HG03575 (cell line): ENCODE data around the gene MICAL3.

Source experiments
- ATAC-seq: cut with Tn5 transposase; IDR thresholded peaks from one replicate; pipeline ENCODE4 v1.9.1; 2021; ENCODE audit not compliant: unreplicated experiment, insufficient number of reproducible peaks, low FRiP score; ENCODE audit errors: extremely low read depth

The MICAL3 gene

GRCh38 chr22:17911887-17912286 lies 112.5 kb downstream of the MICAL3 start:
- ATAC-seq = no peak

DNA sequence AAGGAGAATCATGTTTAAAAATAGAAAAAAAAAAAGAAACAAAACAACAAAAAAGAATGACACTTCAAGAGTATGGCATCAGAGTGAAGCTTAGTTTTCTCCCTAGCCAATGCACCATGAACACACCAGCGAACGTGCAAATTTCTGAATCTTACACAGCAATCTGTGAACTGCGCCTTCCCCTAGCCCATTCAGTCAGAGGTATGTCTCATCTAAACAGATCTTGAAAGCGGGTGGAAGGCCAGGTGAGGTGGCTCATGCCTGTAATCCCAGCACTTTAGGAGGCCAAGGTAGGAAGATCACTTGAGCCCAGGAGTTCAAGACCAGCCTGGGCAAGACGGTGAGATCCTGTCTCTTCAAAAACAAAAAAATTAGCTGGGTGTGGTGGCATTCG lies 113.1 kb downstream of the MICAL3 start:
- no peak for ATAC-seq

GRCh38 chr22:17910561-17911311 lies 113.6 kb downstream of the MICAL3 start:
- ATAC-seq = no peak

DNA sequence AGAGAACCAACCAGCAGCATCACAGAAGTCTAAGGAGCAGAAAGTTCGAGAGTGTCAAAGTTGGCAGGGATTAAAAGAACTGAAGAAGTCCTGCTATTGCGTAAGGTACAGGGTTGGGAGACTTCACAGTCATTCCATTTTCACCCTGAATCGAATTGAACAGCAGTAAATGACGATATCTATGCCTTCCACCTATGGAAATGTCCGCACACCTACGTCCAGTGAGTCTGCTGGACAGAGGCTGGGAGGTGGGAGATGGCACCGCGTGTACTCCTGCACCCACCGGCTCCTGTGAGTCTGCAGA lies 116.7 kb downstream of the MICAL3 start:
- ATAC-seq = no peak

GRCh38 chr22:17906978-17907747 lies 117.2 kb downstream of the MICAL3 start:
- no peak for ATAC-seq

DNA sequence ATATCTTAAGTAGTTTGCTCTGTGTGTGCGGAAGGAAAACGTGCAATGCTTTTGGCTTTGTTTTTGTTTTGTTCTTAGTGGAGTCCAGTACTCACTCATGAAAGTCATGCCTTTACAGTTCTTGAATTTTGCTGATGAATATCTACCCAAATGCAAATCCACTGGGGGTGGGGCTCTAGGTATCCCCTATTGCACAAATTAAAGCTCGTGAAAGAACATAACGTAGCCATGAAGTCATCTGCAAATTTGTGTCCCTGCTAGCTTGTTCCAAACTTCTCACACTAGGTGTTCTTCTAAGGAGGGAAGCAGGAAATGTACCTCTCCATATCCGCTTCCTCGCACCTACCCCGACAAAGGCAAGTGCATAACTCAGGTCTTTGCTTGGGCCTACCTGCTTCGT lies 118.9 kb downstream of the MICAL3 start:
- no peak for ATAC-seq

DNA sequence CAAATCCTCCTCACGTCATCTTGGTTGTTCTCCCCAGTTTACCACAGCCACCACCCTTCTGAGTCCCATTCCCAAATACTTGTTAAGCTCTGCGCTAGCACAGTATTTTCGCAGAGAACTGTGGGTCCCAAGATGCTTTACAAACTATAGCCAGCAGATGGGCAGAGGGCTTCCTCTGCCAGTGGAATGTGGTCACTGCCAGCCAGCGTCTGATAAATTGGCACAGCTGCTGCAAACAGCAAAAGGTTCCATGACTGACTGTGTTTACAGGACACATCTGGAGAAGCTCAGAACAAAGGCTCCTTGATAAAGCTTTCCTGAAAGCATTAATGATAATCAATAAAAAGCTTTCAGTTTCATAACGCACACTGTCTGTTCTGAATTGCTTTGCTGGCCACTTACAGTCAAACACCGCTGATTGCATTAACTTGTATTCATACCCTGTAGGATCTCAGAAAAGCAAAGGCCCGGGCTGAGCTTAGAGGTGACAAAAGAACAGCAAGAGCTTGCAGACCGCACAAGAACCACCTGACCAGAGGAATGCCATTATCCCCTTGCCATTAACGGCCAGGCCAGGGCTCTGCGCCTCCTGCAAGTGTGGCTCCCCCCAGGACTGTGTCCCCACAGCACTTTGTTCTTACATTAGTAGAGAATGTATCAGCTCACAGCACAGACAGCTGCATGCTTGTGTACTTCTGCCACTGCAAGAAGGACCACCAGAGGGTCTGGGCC lies 120.6 kb downstream of the MICAL3 start:
- no peak for ATAC-seq

- no peak for ATAC-seq
These were observed 121.4 kb downstream of the MICAL3 start for GRCh38 chr22:17902960-17903359.

DNA sequence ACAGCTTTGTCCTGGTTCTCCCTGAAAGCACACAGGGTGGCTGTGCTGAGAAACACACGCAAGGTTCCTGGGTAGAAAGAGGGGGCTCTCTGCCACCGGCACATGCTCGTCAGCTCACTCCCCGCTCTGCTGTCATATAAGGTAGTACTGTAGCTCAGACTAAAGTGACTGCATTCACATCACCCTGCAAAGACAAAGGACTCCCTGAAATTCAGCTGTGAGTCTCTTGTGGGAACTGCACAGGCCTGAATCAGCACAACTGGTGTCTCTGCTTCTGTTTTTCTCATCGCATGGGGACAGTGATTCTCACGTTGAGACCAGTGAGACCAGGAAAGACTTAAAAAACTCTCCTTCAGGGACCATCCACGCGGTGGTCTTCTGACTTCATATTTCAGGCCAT lies 126.0 kb downstream of the MICAL3 start:
- ATAC-seq = no peak

- no peak for ATAC-seq
These were observed 126.5 kb downstream of the MICAL3 start for GRCh38 chr22:17897858-17898257.

DNA sequence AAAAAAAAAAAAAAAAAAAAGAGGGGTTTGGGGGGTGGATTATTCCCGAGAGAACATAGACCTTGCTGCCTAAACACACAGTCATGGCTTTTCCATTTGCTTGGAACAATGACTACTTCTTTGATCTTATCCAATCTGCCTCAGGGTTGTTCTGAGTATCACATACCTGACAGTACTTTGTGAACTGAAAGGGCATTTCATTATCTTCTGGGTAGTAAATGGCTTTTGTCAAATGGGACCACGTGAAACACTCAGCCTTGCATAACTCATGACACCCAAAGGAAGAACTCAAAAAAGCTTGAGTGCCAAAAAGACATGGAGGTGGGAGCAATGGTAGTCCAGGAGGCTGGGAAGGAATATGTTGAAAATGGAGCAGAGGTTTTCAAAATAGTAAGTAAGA lies 126.9 kb downstream of the MICAL3 start:
- no peak for ATAC-seq

DNA sequence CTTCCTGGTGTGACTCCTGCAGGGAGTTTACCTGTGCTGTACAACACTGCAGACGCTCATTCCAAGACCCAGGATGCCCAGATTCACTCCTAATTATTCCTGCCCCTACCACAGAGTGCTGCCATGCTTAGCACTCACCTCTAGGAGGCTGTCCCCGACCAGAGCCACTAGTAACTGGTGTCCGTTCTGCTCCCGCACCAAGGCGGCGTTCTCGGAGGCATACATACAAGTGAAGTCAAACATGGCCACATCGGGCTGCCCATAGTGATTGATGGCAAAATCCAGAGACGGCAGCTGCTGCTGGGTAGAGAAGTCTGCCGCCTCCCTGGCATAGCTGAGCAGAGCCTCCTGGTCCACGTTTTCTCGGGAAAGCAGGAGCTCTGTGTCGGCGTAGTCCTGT lies 127.8 kb downstream of the MICAL3 start:
- ATAC-seq = no peak

- ATAC-seq = no peak
These were observed 130.3 kb downstream of the MICAL3 start for GRCh38 chr22:17893900-17894535.

GRCh38 chr22:17892376-17892775 lies 132.0 kb downstream of the MICAL3 start:
- ATAC-seq = no peak

DNA sequence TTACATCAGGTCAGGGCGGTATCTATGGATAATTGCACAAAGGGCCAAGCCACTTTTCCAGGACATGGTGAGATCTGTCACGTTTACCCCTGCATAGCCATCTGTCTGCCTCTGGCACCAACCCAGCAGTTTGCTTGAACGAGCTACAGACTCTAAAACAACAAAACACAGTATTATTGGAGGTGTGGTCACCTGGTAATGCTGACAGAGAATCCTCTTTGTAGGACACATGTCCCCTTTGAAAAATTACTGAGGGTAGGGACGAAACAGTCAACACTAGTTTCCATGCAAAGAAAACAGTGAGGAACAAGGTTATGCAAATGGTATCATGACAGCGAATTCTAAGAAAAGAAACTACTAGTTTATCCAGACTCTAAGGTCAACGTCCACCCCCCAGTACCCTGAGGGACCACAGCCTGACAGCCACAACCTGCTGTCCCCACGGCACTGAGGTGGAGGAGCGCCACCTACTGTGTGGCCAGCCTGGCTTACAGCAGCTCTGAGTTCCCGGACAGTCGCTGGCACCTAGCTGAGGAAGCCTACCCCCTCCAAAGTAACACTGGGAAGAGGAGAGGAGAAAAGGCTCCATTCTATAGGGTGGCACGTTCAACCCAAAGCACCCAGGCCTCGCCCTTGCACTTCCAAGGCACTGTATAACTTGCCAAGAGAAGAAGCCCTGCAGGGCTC lies 132.7 kb downstream of the MICAL3 start:
- ATAC-seq = no peak

- ATAC-seq = no peak
These were observed 133.5 kb downstream of the MICAL3 start for GRCh38 chr22:17890892-17891291.

DNA sequence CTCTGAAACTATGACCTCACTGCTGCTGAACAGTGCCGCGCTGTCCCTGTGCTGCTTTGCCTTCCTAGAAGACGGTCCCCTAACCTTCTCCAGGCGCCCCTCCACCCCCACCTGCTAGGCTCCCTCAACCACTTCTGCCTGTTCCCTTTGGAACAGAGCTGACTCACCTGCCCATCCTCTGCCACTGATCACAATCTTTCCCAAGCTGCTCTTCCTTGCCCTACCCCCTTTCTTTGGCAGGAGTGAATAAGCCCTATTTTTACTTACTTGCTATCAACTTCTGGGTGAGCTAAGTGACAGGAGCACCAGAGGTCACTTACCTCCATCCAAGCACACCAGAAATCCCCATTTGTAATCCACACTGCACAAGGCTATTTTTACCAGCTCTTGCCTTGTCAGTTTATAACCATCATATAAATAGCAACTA lies 134.1 kb downstream of the MICAL3 start:
- ATAC-seq = no peak

DNA sequence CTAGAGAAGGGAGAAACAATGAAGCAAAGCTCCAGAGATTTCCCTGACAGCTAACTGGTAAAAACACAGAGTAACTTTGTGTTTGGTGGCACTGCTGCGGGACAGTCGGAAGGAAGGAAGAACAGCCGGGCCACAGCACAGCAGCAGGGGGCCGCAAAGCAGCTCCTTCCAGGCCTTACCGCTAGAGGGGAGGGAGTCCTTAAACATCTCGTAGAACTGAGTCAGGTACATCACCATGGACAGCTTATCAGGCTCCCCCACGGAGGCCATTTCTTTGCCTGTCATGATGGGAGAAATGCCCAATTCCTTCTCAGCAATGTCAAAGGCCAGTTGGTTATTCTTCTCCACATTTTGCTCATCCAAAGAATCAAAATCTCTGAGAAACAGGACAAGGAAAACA lies 135.5 kb downstream of the MICAL3 start:
- ATAC-seq = no peak

GRCh38 chr22:17888439-17888838 lies 135.9 kb downstream of the MICAL3 start:
- no peak for ATAC-seq
